NCI-H2227 treated with DMSO at 0.1 percent for 48 hours (cell line): ENCODE data around the gene ARHGEF6.

ENCODE experiments used
- DNase-seq: peaks from one replicate; lab custom pipeline; 2025; lab: John Stamatoyannopoulos, UW

The ARHGEF6 gene

GRCh38 chrX:136745215-136746173 is 35.2 kb downstream of the ARHGEF6 start:
- no peak for DNase-seq

- no peak for DNase-seq
Measured at GRCh38 chrX:136742721-136743379, 37.9 kb downstream of the ARHGEF6 start.

- DNase-seq: no peak
Measured at GRCh38 chrX:136738049-136738729, 42.5 kb downstream of the ARHGEF6 start.

GRCh38 chrX:136736690-136737089 is 44.0 kb downstream of the ARHGEF6 start:
- DNase-seq: no peak

- DNase-seq: no peak
Measured at GRCh38 chrX:136735601-136736000, 45.1 kb downstream of the ARHGEF6 start.

- DNase-seq: no peak
Measured at GRCh38 chrX:136733613-136734012, 47.1 kb downstream of the ARHGEF6 start.

GRCh38 chrX:136731798-136732197 is 48.9 kb downstream of the ARHGEF6 start:
- no peak for DNase-seq

- DNase-seq: no peak
Measured at GRCh38 chrX:136731207-136731782, 49.4 kb downstream of the ARHGEF6 start.

GRCh38 chrX:136728393-136728792 is 52.3 kb downstream of the ARHGEF6 start:
- no peak for DNase-seq

- no peak for DNase-seq
Measured at GRCh38 chrX:136725441-136726104, 55.2 kb downstream of the ARHGEF6 start.

GRCh38 chrX:136718091-136718490 is 62.6 kb downstream of the ARHGEF6 start:
- DNase-seq: no peak

GRCh38 chrX:136714626-136715599 is 65.8 kb downstream of the ARHGEF6 start:
- no peak for DNase-seq

GRCh38 chrX:136712650-136713310 is 68.0 kb downstream of the ARHGEF6 start:
- no peak for DNase-seq

GRCh38 chrX:136711147-136711546 is 69.6 kb downstream of the ARHGEF6 start:
- no peak for DNase-seq

- DNase-seq: no peak
Measured at GRCh38 chrX:136710325-136710951, 70.3 kb downstream of the ARHGEF6 start.

GRCh38 chrX:136708348-136708747 is 72.4 kb downstream of the ARHGEF6 start:
- peak; percentile 16 for DNase-seq

- no peak for DNase-seq
Measured at GRCh38 chrX:136697156-136697555, 83.6 kb downstream of the ARHGEF6 start.

- DNase-seq: peak; percentile 64
Measured at GRCh38 chrX:136694431-136695087, 86.2 kb downstream of the ARHGEF6 start.

- no peak for DNase-seq
Measured at GRCh38 chrX:136692271-136692670, 88.5 kb downstream of the ARHGEF6 start.
